ENCODE data around the gene AKT1. TPM values are rescaled to one million over a fixed set of nuclear protein-coding genes. Genes with fewer than 3 reads are reported as not detected.

AKT1 gene
- total and polyA plus RNA-seq, 2 of the 13 experiments (the other 11 are each of a cell fraction or from before 2014, with no cell fraction given): 96.2 to 116 TPM

- TF ChIP-seq SETDB1 (CRISPR knock-in tag; IDR thresholded peaks at IDR 0.05; ENCODE audit: borderline replicate concordance) (no peak), SKI (IDR thresholded peaks at IDR 0.05; ENCODE audit: partially characterized antibody) (peak; percentile 68), CHD2 (IDR thresholded peaks at IDR 0.05; ENCODE audit: low read depth, low read length) (no peak), ZNF605 (CRISPR knock-in tag; IDR thresholded peaks at IDR 0.05) (0 out of 2 replicates have a peak, but pooled peaks have one; percentile 15), MXD1 (CRISPR knock-in tag; IDR thresholded peaks at IDR 0.05) (peak; percentile 53; the same call in 1 of the 2 replicates), GABPA (IDR thresholded peaks at IDR 0.05; ENCODE audit: low read depth, low read length) (no peak), GABPA (CRISPR knock-in tag; IDR thresholded peaks at IDR 0.05; ENCODE audit: low read depth) (no peak), ZMYM2 (CRISPR knock-in tag; IDR thresholded peaks at IDR 0.05) (no peak), ZMAT5 (CRISPR knock-in tag; IDR thresholded peaks at IDR 0.05; ENCODE audit: borderline replicate concordance, low read depth) (no peak), ZNF713 (CRISPR knock-in tag; IDR thresholded peaks at IDR 0.05) (no peak), GRHL1 (CRISPR knock-in tag; conservative IDR thresholded peaks at IDR 0.05) (no peak)
Measured at GRCh38 chr14:104795781-104796686, 486 bp upstream of the AKT1 start (continued).
